GM23338 (cell line): ENCODE data around the gene TIA1.

Experiments
- CREB1 ChIP-seq: fragments of 250-450 bp; sonication (Bioruptor Pico); IDR thresholded peaks from 2 replicates; pipeline ENCODE4 v1.5.0; 2020; ENCODE audit warnings: low read depth, mild to moderate bottlenecking, moderate library complexity
- CTCF ChIP-seq, 2 experiments: fragments of 200-600 bp in 1 of 2; sonication (generic) in 1 of 2; conservative IDR thresholded peaks; 2 replicates each; pipeline versions ENCODE4 v1.5.1 to v1.6.1; 2016 to 2017; ENCODE audit warnings: antibody characterized with exemption in 2 of 2, low read depth in 2 of 2, mild to moderate bottlenecking in 2 of 2, moderate library complexity in 1 of 2
- EZH2 ChIP-seq: fragments of 200-600 bp; sonication (generic); IDR thresholded peaks from one replicate; pipeline ENCODE4 v1.8.0; 2017; ENCODE audit warnings: antibody characterized with exemption, mild to moderate bottlenecking, low read depth; ENCODE audit not compliant: unreplicated experiment
- JUNB ChIP-seq: IDR thresholded peaks from one replicate; pipeline ENCODE4 v1.6.1; 2016; ENCODE audit warnings: antibody characterized with exemption; ENCODE audit not compliant: unreplicated experiment
- NANOG ChIP-seq: IDR thresholded peaks from 2 replicates; pipeline ENCODE4 v1.6.1; 2016; ENCODE audit warnings: antibody characterized with exemption, borderline replicate concordance
- POLR2AphosphoS5 ChIP-seq: IDR thresholded peaks from 2 replicates; pipeline ENCODE4 v1.6.1; 2016; ENCODE audit warnings: antibody characterized with exemption, low read depth
- REST ChIP-seq: IDR thresholded peaks from one replicate; pipeline ENCODE4 v1.6.1; 2018; ENCODE audit warnings: antibody characterized with exemption; ENCODE audit not compliant: unreplicated experiment
- STAT1 ChIP-seq: IDR thresholded peaks from one replicate; pipeline ENCODE4 v1.6.1; 2016; ENCODE audit warnings: antibody characterized with exemption; ENCODE audit not compliant: unreplicated experiment
- ZNF114 ChIP-seq: fragments of 250-450 bp; sonication (Bioruptor Pico); IDR thresholded peaks from 2 replicates; pipeline ENCODE4 v1.5.0; 2020; ENCODE audit warnings: mild to moderate bottlenecking, moderate library complexity
- ZNF331 ChIP-seq: fragments of 250-450 bp; sonication (Bioruptor Pico); IDR thresholded peaks from 2 replicates; pipeline ENCODE4 v1.5.0; 2020; ENCODE audit warnings: low read depth, mild to moderate bottlenecking, moderate library complexity

GRCh38 chr2:70199320-70199864 lies 49.0 kb downstream of the TIA1 start:
- TF ChIP-seq POLR2AphosphoS5 (no peak), CTCF (conservative IDR thresholded peaks at IDR 0.05; ENCODE audit: low read depth in 2 of 2) (peak in 1 of 2 experiments; percentile 34; a peak in 2 of 4 replicates), EZH2 (no peak), REST (no peak), NANOG (no peak), ZNF114 (no peak), CREB1 (no peak), JUNB (no peak), ZNF331 (CRISPR knock-in tag) (no peak), STAT1 (no peak)
